HepG2 (cell line): Measurements from ENCODE around the gene UXS1. TPM values are rescaled to one million over a fixed set of nuclear protein-coding genes. Genes with fewer than 3 reads are reported as not detected.

ENCODE experiments used
- ATAC-seq: fragments of 200-7000 bp; cut with Tn5 transposase; 3 replicates; pipeline ENCODE4 v1.9.1; 2020; ENCODE audit warnings: mild to moderate bottlenecking, moderate library complexity
- BruUV-seq: library from RNA; stranded (reverse); fragments of 400-500 nt; replicated peaks from 2 replicates; lab custom pipeline; 2021; lab: Mats Ljungman, UMichigan
- CTCF ChIA-PET: fragments of 300-600 bp; formaldehyde crosslinking; extraction: SDS; loops from one replicate; lab custom pipeline; 2021; ENCODE audit warnings: low total read pairs, inconsistent platforms, low intra/inter-chr PET ratio; lab: Yijun Ruan, JAX
- POLR2A ChIA-PET: fragments of 350-600 bp; sonication (Branson Sonifier 250); formaldehyde crosslinking; loops from one replicate; lab custom pipeline; 2020; ENCODE audit warnings: antibody characterized with exemption, inconsistent platforms; lab: Yijun Ruan, JAX
- DNase-seq: peaks from one replicate; pipeline ENCODE4 v3.0.0-alpha.2; 2015; ENCODE audit warnings: low spot score
- FAIRE-seq: peaks from 3 replicates; lab custom pipeline; 2011; peaks lifted over from hg19 to GRCh38; lab: Jason Lieb, UNC
- H2AFZ ChIP-seq: one replicate; pipeline ENCODE4 v1.6.1; 2011; ENCODE audit warnings: low read length, inconsistent platforms
- H3K27ac ChIP-seq: fragments of 300-600 bp; 3 replicates; pipeline ENCODE4 v1.8.0; 2011; ENCODE audit warnings: mixed run types, mild to moderate bottlenecking, mixed read lengths, low read length, inconsistent platforms; ENCODE audit not compliant: insufficient read depth; ENCODE audit errors: extremely low read length
- H3K27me3 ChIP-seq, 2 experiments: fragments of 200-600 bp in 1 of 2; 2 replicates in 1 of 2; 3 replicates in 1 of 2; pipeline versions ENCODE4 v1.6.0 to v1.8.0; 2011; ENCODE audit warnings: low read length in 2 of 2, mild to moderate bottlenecking in 2 of 2, moderate library complexity in 2 of 2, inconsistent platforms in 1 of 2; ENCODE audit not compliant: insufficient read depth in 2 of 2, control insufficient read depth in 1 of 2
- H3K36me3 ChIP-seq, 2 experiments: fragments of 200-600 bp in 1 of 2; replicated peaks in 1 of 2; 2 replicates in 1 of 2; 3 replicates in 1 of 2; pipeline versions ENCODE4 v1.5.1 to v1.8.0; 2011; ENCODE audit warnings: low read length in 2 of 2, inconsistent platforms in 1 of 2; ENCODE audit not compliant: insufficient read depth in 2 of 2, control insufficient read depth in 1 of 2
- H3K4me1 ChIP-seq: 2 replicates; pipeline ENCODE4 v1.5.1; 2012; ENCODE audit warnings: low read length, inconsistent platforms; ENCODE audit not compliant: insufficient read depth
- H3K4me2 ChIP-seq: 2 replicates; pipeline ENCODE4 v1.6.0; 2011; ENCODE audit warnings: low read depth, low read length, inconsistent platforms
- H3K4me3 ChIP-seq, 3 experiments: fragments of 200-600 bp in 1 of 3; sonication (generic), shearing (Covaris generic) in 1 of 3; replicated peaks in 1 of 3; 2 replicates each; pipeline ENCODE4 v1.5.1; 2011 to 2016; ENCODE audit warnings: low read length in 3 of 3, inconsistent platforms in 2 of 3, low read depth in 2 of 3, mild to moderate bottlenecking in 2 of 3, control low read depth in 1 of 3, mixed read lengths in 1 of 3; ENCODE audit not compliant: insufficient read depth in 1 of 3
- H3K79me2 ChIP-seq: one replicate; pipeline ENCODE4 v1.6.1; 2011; ENCODE audit warnings: low read length, inconsistent platforms; ENCODE audit not compliant: insufficient read depth
- H3K9ac ChIP-seq: 2 replicates; pipeline ENCODE4 v1.6.0; 2011; ENCODE audit warnings: mild to moderate bottlenecking, low read depth, low read length, inconsistent platforms; ENCODE audit not compliant: insufficient read depth
- H3K9me3 ChIP-seq: 2 replicates; pipeline ENCODE4 v1.5.1; 2012; ENCODE audit warnings: mild to moderate bottlenecking, low read length
- H4K20me1 ChIP-seq: 2 replicates; pipeline ENCODE4 v1.6.0; 2011; ENCODE audit warnings: inconsistent platforms, mild to moderate bottlenecking, low read length, moderate library complexity; ENCODE audit not compliant: insufficient read depth
- GLMP ChIP-seq: sonication (generic); formaldehyde crosslinking; IDR thresholded peaks from 2 replicates; pipeline ENCODE4 v1.9.0; 2021; ENCODE audit warnings: missing genetic modification reagents, mild to moderate bottlenecking, borderline replicate concordance
- HCFC1 ChIP-seq: fragments of 150-350 bp; IDR thresholded peaks from 2 replicates; pipeline ENCODE4 v1.6.1; 2014; ENCODE audit warnings: low read depth, low read length
- IKZF4 ChIP-seq: sonication (generic); formaldehyde crosslinking; IDR thresholded peaks from 2 replicates; pipeline ENCODE4 v1.5.1; 2020; ENCODE audit warnings: borderline replicate concordance, mild to moderate bottlenecking, low read depth, missing genetic modification reagents; ENCODE audit errors: not compliant biosample characterization
- JUND ChIP-seq: sonication (generic); formaldehyde crosslinking; IDR thresholded peaks from 2 replicates; pipeline ENCODE4 v1.8.0; 2022; ENCODE audit warnings: mild to moderate bottlenecking, missing genetic modification reagents
- LRRFIP1 ChIP-seq: sonication (generic); formaldehyde crosslinking; conservative IDR thresholded peaks from 2 replicates; pipeline ENCODE4 v1.4.0; 2020; ENCODE audit warnings: missing genetic modification reagents
- MAF1 ChIP-seq: sonication (generic); formaldehyde crosslinking; IDR thresholded peaks from 2 replicates; pipeline ENCODE4 v1.5.0; 2020; ENCODE audit warnings: missing genetic modification reagents, borderline replicate concordance
- SAFB2 ChIP-seq: sonication (generic); formaldehyde crosslinking; IDR thresholded peaks from 2 replicates; pipeline ENCODE4 v1.5.1; 2020; ENCODE audit warnings: missing genetic modification reagents, low read depth, mild to moderate bottlenecking, borderline replicate concordance
- SCMH1 ChIP-seq: sonication (generic); formaldehyde crosslinking; IDR thresholded peaks from 2 replicates; pipeline ENCODE4 v1.9.0; 2021; ENCODE audit warnings: missing genetic modification reagents, mild to moderate bottlenecking, borderline replicate concordance
- ZBTB37 ChIP-seq: sonication (generic); formaldehyde crosslinking; IDR thresholded peaks from 2 replicates; pipeline ENCODE4 v1.4.0; 2020; ENCODE audit warnings: mild to moderate bottlenecking, missing genetic modification reagents
- ZNF138 ChIP-seq: sonication (generic); formaldehyde crosslinking; IDR thresholded peaks from 2 replicates; pipeline ENCODE4 v1.5.0; 2020; ENCODE audit warnings: mild to moderate bottlenecking, low read depth, missing genetic modification reagents
- WGBS: methylation state at CpG from one replicate; pipeline ENCODE4 v1.1.6; 2017; ENCODE audit warnings: low lambda C conversion rate; 5-methylcytosine and 5-hydroxymethylcytosine counted together
- in situ Hi-C: cut with HindIII; loops from 2 replicates; pipeline ENCODE4 v1.10.0; 2017; ENCODE audit warnings: low pct_unique_long_range_greater_than_20kb; ENCODE audit not compliant: extremely low pct_ligation_motif_present
- intact Hi-C: fragments of 100-400 bp; cut with micrococcal nuclease; formaldehyde crosslinking; loops from one replicate; pipeline ENCODE4 v1.10.0; 2022; ENCODE audit not compliant: unreplicated experiment
- polyA plus RNA-seq, 8 experiments: library from polyadenylated mRNA; depleted of rRNA in 3 of 8; stranded (reverse) in 7 of 8; unstranded in 1 of 8; fragments of >200 nt; fragmentation: Illumina TruSeq in 4 of 8; extraction: Trizol in 4 of 8; gene quantifications; 2 replicates each; pipeline versions ENCODE4 v1.2.1 to v1.2.3, GENCODE V29; 2011 to 2016; ENCODE audit warnings: low read depth in 4 of 8, missing spikeins in 1 of 8, mixed read lengths in 1 of 8; ENCODE audit not compliant: insufficient read depth in 1 of 8
- total RNA-seq, 5 experiments: library from RNA; depleted of rRNA; stranded (reverse); fragments of >200 nt; fragmentation: Illumina TruSeq; extraction: Trizol; gene quantifications; 2 replicates each; pipeline ENCODE4 v1.2.3, GENCODE V29; 2016; ENCODE audit warnings: low read depth in 1 of 5
- TF ChIP-seq, protein P1 (sequence below): sonication (generic); formaldehyde crosslinking; conservative IDR thresholded peaks from 2 replicates; pipeline ENCODE4 v1.4.0; 2020; ENCODE audit warnings: mild to moderate bottlenecking, missing genetic modification reagents, moderate library complexity

UXS1 gene
- total and polyA plus RNA-seq, 2 of the 13 experiments (the other 11 are each of a cell fraction or from before 2014, with no cell fraction given), result 53.3 to 110 TPM

DNA sequence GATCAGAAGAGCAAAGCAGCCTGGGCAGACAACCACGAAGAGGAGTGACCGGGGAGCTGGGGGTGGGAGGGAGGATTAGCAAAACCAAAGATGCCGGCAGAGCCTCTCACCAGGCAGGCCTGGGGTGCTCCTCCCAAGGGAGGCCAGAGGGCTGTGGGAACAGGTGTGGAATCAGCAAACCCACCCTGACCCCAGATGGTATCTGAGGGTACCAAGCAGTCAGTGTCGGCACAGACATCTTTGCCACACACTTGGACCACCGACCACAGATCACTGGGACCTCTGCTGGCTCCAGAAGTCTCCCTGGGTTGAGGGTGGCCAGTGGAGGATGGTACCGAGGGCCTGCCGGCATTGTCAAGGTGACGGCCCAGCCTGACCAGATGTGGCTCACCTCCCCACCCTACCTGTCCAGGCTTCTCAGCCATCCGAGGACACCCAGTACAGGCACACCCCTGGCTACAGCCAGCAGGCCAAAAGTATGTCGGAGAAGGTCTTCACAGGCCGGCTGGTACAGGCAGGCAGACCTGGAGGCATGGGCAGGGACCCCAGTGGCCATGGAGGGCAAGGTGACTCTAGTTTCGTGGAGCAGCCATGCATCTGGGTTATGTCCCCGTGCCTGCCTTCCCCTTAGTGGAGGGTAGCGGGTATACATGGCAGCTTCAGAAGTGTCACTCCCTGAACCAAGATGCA is 82.1 kb downstream of the UXS1 start (continued):
- TF ChIP-seq LRRFIP1 (CRISPR knock-in tag), result no peak
- TF ChIP-seq ZNF138 (CRISPR knock-in tag), result no peak

- ChIA-PET POLR2A (no interaction called here), CTCF (no interaction called here)
- no peak for ATAC-seq
- no peaks in the 10 kb centered on the region for H3K27me3 ChIP-seq
- H3K79me2 ChIP-seq, result no peaks in the 10 kb centered on the region
- H3K36me3 ChIP-seq, result peaks cover 23 to 57% of the 10 kb centered on the region in 2 experiments
- no peak overlapping the region for H2AFZ ChIP-seq
- DNase-seq, result no peak
- H3K4me1 ChIP-seq, result peaks cover 16% of the 10 kb centered on the region
- no peak overlapping the region for H3K4me3 ChIP-seq
- WGBS, result 97% methylated on average over 13 of the region's 13 CpGs
- no peaks in the 10 kb centered on the region for H3K9me3 ChIP-seq
- H3K9ac ChIP-seq, result no peak overlapping the region
- FAIRE-seq, result no peak
- H3K4me2 ChIP-seq, result no peak overlapping the region
- no peaks in the 10 kb centered on the region for H4K20me1 ChIP-seq
- intact Hi-C loops (loop anchor here (5.0 kb wide), 1 partner anchor 472 kb away; no protein-coding TSS in a partner anchor), in situ Hi-C loops (no loop called here)
- no peak overlapping the region for H3K27ac ChIP-seq
- no TSS peak for BruUV-seq
- no peak for TF ChIP-seq SAFB2 (CRISPR knock-in tag)
- TF ChIP-seq GLMP (CRISPR knock-in tag), result no peak
- TF ChIP-seq MAF1, result no peak
- TF ChIP-seq, protein P1, sequence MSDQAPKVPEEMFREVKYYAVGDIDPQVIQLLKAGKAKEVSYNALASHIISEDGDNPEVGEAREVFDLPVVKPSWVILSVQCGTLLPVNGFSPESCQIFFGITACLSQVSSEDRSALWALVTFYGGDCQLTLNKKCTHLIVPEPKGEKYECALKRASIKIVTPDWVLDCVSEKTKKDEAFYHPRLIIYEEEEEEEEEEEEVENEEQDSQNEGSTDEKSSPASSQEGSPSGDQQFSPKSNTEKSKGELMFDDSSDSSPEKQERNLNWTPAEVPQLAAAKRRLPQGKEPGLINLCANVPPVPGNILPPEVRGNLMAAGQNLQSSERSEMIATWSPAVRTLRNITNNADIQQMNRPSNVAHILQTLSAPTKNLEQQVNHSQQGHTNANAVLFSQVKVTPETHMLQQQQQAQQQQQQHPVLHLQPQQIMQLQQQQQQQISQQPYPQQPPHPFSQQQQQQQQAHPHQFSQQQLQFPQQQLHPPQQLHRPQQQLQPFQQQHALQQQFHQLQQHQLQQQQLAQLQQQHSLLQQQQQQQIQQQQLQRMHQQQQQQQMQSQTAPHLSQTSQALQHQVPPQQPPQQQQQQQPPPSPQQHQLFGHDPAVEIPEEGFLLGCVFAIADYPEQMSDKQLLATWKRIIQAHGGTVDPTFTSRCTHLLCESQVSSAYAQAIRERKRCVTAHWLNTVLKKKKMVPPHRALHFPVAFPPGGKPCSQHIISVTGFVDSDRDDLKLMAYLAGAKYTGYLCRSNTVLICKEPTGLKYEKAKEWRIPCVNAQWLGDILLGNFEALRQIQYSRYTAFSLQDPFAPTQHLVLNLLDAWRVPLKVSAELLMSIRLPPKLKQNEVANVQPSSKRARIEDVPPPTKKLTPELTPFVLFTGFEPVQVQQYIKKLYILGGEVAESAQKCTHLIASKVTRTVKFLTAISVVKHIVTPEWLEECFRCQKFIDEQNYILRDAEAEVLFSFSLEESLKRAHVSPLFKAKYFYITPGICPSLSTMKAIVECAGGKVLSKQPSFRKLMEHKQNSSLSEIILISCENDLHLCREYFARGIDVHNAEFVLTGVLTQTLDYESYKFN (CRISPR knock-in tag), result no peak
- no peak for TF ChIP-seq JUND (CRISPR knock-in tag)
- TF ChIP-seq ZBTB37 (CRISPR knock-in tag), result no peak
- TF ChIP-seq IKZF4 (CRISPR knock-in tag), result no peak
- TF ChIP-seq SCMH1 (CRISPR knock-in tag), result no peak
- TF ChIP-seq HCFC1, result no peak
Observed at GRCh38 chr2:106109675-106110424, 84.3 kb downstream of the UXS1 start.
